CD4-positive, alpha-beta T cell treated with Interleukin-10 for 1 hour (primary cell): ENCODE data around the gene ZNF860.

Source experiments
- DNase-seq: peaks from one replicate; pipeline ENCODE4 v3.0.0-alpha.2; 2020

ZNF860 gene

DNA sequence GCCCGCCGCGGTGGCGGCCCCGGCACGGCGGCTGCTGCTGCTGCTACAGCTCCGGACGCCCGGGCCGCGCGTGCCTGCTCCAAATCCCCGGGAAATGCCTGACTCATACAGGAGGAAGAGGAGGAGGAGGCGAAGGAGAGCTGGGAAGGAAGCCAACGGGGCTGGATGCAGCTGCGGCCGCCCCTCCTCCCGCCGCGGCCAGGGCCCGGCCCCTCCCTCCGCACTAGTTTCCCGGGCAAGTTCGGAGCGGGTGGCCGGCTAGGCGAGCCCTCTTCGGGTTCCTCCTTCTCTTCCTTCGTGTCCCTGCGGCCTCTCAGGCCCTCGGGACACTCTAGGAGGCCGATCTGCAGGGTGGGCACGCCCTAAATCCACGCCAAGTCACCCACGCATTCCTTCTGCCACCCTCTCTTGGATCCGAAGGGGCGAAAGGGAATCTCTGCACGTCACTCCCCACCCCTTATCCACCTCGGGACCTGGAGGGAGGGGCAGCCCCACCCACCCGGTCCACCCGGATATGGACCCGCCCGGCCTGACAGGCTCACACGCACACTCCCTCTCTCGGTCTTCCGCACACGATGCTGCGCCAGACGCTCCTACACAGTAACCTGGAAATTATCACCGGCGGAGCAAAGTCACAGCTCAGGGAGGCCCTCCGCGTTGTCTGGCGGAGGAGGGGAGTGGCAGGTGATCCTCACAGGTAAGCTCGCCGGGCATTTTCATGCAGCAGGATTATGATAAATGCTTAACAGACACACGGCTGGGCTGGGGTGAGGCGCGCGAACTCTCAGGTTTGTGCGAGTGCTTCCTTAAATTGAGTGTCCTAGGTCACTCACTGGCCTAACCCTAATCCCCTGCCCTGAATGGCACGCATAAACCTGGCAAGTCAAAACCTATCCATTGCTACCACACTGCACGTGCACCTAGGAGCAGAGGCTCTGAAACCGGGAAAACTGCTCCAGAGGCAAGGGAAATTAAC lies at the start of gene ZNF860, which contains the start of gene OSBPL10:
TSS of gene ZNF860 (plus strand) at position 545 of the 976 bp plus-strand sequence. CDS start 7,330 bp downstream, outside the sequence.
TSS of gene OSBPL10 (minus strand) at position 57 of the 976 bp plus-strand sequence. CDS start 83 bp downstream, outside the sequence.
- DNase-seq, result peak; percentile 2

DNA sequence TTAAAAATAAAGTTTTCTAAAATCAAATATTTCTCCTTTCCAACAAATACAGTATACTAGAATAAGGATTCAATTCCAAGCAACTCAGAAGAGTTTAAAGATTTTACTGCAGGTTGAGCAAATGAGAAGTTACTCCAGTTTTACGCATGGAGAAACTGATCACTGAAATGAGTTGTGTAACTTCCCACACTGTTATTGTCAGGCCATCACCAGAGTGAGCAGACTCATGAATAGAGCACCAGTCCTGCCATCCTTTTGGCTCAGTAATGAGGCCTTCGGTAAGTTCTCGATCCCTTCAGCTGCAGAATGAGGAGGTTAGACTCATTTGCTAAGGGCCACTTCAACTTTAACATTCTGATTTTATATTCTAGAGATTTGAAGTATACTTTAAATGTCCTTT lies 48.6 kb upstream of the ZNF860 start:
- DNase-seq, result no peak

DNA sequence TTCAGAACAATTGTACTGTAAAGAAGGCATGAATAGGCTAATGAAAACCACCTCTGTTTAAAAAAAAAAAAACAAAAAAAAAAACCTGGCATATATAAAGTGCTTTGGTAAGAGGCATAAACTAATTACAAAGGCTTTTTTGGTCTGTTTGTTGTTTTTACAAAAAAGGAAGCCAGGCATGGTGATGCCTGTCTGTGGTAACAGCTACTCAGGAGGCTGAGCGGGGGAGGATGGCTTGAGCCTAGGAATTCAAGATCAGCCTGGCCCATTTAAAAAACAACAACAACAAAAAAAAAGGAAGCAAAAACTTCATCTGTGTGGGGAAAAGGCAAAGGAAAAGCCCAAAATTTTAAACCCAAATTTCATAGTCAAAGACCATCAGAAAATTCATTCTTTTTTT lies 47.5 kb upstream of the ZNF860 start:
- DNase-seq, result no peak

DNA sequence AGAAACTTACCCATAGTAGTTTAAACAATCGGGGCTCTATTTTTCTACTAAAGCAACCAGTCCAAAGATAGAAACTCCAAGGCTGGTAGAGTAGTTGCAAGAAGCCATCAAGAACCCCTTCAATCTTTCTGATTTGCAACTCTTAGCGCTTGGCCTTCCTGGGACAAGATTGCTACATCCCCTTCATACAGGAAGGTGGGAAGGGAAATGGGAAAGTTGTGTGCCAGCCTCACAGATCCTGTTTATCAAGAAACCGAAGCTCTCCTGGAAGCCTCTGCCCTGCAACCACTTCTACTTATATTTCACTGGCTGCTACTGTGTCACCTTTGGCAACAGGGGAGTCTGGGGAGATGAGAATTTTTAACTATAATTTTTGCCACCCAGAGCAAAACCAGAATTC lies 46.7 kb upstream of the ZNF860 start:
- no peak for DNase-seq

DNA sequence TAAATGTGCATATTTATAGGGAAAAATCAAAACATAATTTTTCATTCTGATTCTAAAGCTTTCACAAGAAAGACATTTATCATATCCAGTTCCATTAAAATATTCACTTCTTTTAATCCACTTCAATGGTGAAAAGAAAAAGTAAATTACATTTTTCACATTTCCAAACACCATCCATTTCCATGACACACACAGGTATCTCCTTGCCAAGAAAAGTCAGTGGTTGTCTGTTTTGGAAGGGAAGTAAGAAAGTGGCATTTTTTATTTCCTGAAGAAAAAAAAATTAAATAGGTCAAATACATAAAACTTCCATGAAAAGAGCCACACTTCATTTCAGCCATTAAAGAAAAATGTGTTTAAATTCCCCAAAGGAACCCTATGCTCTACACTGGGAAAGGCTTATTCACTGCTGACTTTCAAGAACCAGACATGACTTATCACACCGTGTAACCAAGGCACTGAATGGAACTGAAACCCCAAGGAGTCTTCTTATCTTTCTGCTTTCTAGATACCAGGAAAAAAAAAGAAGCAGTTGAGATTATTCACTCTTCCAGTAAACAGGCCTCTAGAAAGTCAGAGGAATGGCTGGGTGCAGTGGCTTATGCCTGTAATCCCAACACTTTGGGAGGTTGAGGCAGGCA lies 45.0 kb upstream of the ZNF860 start:
- no peak for DNase-seq

DNA sequence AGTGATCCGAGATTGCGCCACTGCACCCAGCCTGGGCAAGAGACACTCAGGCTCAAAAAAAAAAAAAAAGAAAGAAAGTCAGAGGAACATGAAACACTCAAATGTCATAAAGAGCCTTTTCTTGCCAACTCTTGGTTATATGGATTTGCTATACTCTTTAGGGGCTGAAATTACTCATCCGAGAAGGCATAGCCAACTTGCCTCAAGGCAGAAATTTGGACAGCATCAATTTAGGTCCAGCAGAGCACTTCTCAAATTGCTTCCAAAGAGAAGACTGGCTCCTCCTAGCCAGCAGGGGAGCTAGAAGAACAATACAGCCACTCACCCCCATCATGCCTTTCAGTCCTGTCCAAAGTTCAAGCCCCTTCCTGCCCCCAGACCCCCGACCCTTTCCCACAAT lies 44.3 kb upstream of the ZNF860 start:
- no peak for DNase-seq

DNA sequence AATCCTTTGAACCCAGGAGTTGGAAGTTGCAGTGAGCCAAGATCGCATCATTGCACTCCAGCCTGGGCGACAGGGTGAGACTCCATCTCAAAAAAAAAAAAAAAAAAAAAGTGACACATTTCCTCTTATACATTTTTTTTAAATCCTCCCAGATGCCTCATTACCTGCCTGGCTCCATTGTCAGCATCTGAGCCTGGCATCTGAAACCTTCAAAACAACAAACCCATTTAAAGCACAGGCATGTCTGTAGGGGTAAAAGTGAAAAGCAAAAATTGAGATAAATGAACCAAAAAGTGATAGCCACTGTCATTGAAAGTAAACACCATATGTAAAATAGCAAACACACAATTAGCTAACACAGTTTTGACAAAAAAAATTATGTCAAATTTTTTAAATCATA lies 39.1 kb upstream of the ZNF860 start:
- DNase-seq, result no peak

DNA sequence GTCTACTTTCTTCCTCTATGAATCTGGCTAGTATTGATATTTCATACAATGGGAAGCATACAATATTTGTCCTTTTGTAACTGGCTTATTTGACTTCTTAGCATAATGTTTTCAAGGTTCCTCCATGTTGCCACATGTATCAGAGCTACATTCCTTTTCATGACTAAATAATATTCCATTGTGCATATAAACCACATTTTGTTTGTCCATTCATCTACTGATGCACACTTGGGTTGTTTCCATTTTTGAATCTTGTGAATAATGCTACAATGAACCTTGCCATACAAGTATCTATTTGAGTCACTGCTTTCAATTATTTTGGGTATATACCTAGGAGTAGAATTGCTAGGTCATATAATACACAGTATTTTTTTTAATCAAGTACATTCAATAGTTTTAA lies 38.5 kb upstream of the ZNF860 start:
- no peak for DNase-seq

DNA sequence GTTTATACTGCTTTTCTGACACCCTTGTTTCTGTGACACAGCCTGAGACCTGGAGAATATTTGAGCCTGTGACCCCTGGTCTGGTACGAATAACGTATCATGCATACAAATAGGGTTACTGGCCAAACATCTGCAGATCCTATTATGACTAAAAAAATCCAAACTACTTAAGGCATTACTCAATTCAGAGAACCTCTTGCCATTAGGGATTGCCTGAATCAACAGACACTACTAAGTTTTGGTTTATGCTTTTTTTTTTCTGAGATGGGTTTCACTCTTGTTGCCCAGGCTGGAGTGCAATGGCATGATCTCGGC lies 35.9 kb upstream of the ZNF860 start:
- no peak for DNase-seq

DNA sequence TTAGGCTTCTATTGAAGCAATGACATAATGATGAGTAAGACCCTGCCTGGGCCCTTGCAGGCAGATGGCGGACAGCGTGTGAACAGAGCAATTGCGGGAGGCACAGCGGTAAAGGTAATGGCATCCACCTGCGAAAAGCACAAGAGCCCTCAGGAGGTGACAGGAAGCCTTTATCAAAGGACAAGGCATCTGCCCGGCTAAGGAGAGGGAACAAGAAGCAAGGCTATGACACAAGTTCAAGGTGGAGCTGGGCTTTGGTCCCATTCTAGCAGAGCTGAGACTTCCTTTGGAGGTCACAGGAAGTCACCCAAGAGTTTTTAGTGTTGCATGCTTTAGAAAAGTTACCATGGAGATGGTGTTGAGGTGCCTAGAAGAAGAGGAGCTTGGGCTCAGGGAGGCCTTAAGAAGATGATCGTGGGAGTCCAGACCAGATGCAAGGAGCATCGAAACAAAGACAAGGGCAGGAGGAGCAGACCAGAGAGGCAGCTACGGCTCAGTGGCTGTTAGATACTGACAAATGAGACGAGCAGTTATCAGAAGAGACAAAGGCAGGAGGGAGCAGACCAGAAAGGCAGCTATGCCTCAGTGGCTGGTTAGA lies 35.0 kb upstream of the ZNF860 start:
- no peak for DNase-seq

DNA sequence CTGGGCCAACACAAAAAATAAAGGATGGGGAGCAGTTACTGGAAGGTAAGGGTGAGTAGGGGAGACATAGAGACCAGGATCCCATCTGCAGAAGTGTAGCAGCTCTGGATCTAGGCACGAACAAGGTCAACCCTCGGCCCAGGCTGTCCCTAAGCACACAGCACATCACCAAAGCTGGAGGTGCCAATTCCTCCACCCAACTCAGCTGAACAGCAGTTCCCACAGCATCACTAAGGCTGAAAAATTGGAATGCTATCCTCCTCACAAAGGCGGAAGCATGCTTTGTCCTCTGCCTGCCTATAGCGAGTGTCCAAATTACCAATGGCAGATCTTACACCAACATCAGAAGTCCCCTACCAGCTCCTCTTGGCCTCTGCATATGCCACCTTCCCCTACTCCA lies 34.4 kb upstream of the ZNF860 start:
- DNase-seq, result no peak

DNA sequence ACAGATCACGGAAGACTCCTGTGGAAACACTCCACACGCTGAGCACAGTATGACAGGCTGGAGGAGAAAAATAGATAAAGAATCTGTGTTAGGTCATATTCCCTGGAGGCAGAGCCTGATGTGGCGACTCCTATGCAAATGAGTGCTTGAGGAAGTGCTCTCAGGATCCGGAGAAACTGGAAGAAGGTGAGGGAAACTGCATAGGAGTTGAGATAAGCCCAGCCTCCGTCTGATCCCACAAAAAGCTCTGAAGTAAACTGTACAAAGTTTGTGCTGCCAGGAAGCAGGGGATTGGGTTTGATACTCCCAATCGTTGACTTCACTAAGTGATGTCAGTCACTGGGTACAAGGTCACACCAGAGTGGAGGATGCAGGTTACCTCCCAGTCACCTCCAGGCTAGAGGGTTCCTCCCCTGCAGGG lies 33.9 kb upstream of the ZNF860 start:
- DNase-seq, result no peak

DNA sequence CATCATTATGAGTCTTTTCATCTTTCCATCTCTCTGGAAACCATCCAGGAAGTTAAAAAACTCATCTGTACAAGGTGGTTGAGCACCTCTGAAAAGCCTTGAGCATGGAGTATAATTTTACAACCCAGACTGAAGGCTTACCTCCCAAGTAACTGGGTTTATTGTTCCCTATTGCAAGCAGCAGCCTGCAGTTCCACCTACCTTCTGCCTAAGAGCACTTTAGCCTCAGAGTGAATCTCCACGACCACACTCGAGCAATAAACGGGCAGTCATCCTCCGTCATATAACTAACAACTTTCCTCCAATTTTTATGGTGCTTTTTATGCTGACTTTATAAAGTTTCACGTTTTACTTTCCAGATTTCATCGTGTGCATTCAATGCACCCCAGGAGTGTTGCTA lies 33.3 kb upstream of the ZNF860 start:
- no peak for DNase-seq

DNA sequence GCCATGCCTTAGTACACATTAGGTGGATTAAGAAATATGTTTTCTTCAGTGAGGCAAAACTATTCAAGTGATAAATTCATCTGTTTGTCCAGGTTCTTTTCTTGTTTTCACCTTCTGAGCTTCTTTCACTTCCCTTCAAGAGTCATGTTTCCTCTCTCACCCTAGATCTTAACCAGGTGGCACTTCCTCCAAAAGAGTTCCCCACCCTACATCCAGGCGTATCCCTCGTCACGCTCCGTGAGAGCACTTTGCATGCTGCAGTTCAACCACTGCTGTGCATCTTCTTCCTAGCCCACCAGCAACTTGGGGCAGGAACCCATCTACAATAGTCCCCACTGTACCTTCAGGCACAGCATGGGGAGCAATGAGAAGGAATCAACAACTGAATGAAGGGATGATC lies 29.3 kb upstream of the ZNF860 start:
- no peak for DNase-seq

DNA sequence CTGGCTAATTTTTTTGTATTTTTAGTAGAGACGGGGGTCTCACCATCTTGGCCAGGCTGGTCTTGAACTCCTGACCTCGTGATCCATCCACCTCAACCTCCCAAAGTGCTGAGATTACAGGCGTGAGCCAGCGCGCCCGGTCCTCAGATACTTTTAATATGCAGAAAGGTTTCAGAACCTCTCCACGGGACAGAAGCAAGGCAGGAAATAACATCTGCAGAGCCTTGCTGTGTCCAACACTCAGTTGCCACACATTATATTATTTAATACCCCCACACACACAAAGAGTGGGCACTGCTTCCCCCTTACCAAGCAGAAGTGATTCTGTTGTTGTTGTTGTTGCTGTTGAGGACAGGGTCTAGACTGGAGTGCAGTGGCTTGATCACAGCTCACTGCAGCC lies 28.5 kb upstream of the ZNF860 start:
- DNase-seq, result no peak

DNA sequence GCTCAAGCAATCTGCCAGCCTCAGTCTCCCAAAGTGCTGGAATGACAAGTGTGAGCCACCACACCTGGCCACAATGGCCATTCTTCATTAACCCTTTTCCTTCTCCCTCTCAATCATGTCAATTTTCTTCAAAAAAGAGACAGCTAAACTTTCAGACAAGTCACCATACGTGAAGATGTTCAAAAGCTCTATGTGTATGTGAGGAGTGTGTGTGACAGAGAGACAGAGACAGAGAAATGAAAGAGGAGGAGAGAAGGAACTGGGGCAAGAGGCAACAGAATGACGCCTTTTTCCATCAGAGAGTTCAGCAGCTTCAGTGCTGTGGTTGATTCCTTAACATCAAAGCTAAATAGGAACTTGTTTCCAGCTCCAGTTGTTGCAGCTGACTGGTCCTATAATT lies 27.9 kb upstream of the ZNF860 start:
- DNase-seq, result no peak

DNA sequence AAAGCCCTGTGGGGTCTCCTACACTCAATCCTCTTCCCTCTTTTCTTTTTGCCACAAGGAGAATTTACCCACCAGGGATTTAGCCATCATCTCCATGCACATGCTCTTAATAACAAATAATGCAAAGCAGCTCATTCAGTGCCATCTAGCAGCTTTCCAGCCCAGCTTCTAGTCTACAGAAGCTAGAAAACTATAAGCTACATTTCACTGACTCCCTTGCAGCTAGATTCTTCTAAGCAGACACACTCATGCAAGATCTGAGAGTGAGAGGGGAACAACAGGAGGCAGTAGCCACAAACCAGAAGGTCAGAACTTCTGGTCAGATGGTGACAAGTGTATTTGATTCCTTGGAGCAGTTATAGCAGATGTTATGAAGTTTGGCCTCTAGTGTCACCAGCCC lies 26.0 kb upstream of the ZNF860 start:
- no peak for DNase-seq

DNA sequence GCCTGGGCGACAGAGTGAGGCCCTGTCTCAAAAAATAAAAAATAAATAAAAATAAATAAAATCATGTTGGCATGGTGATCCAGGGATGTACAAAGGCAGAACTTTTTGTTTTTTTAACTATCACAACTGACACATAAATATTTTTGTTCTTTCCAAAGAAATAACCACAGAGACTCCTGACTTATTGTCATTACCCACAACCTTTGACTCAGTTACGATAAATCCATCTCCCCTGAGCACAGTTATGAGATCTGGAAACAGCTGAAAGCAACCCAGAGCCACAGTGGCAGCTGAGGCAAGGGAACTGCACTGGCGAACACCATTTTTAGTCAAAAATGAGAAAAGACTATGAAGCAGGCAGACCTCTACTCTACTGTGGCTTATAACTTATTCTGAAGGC lies 24.4 kb upstream of the ZNF860 start:
- DNase-seq, result no peak

DNA sequence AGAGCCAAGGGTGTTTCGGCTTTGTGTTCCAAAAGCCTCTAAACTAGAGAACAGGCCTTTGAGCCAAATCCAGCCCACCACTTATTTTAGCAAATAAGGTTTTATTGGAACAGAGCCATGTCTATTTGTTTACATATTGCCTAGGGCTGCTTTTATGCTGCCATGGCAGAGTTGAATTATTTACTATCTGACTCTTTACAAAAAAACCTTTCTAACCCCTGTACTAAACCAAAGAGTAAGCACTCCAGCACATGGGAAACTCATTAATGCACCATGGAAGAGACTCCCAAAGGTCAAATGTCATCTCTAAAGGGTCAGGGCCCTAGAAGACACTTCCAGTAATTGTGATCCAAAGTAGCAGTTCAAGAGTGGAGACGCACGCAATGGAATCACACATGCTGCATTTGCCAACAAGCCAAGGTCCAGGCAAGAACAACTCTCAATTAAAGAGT lies 22.8 kb upstream of the ZNF860 start:
- DNase-seq, result no peak

DNA sequence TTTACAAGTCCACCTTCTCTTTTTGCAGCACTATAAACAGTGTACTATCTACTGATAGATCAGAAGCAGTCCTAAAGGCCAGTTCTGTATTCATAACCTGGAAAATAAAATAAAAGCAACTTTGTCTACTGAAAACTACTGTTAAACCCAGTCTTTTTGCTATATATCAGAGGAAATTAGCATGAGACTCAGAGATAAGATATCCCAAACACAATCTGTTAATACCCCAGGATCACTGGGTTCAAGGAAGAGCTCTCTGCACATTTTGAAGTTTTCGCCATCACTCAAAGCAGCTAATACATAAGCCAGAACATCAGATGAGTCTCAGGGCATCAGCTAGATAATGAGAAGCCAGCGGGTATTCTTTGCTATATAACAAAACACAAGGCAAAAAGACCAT lies 22.3 kb upstream of the ZNF860 start:
- no peak for DNase-seq

DNA sequence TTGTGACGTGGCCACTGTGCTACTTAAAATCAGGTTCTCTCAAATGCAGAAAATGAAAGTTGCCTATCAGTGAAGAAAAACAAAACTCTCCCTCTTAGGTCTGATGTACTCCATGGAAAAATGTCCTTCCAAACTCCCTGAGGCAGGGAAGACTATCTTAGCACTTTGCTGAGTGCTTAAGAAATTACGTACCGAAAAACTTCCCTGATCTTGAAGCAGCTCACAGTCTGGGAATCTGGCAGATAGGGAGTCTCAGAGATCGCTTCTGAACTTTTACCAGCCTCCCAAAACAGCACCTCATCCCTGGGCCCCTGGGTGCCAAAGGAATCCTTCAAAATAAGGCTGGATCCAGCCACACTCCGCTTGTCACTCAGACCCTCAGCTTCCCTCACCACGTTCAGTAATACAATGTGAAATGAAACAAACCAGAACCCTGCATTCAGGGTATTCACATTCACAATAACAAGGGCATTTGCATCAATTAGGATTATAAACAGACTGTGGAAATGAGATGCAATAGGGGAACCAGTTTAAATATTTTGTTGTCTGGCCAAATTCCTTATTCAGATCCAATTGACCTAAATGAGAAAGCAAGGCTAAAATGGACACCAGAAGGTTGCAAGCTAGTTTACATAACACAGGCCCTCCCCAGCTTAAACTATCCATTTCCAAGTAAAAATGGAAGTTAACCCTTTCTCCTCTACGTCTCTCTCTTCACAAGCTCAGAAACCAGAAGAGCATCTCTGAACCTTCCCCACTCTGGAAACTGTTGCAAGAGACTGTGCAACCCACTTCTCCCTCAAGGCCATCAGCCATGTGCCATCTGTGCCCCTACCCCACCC lies 21.4 kb upstream of the ZNF860 start:
- no peak for DNase-seq

DNA sequence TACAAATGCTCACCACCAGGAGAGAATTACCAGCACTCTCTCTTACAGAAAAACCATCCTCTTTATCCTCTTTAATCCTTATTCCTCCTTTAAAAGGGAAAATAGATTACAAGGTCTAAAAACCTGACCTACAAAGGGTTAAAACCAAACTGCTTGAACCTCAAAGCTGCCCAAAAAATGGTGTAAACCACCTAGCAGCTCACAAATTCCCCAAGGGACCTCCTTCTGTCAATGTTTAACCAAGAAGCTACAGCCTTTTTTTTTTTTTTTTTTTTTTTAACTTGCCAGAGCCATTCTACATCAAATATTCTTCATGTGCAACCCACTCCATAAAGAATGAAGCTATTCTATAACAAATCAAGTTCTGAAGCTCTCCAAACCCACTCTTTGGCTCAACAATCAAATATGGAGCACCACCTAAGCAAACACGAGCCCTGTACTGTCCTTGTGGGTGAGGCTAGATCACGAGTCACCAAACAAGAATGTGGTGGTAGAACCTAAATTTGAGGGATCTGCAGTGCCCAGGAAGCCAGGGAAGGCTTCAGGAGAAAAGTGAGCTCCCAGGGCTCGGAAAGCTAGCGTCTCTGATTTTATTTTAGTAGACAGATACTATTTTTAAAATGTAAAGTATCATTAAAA lies 20.6 kb upstream of the ZNF860 start:
- no peak for DNase-seq
